Loucy (cell line): ENCODE data around the gene CIC.

ENCODE experiments used
- H2AFZ ChIP-seq: fragments of 200-600 bp; sonication (generic); 2 replicates; pipeline ENCODE4 v1.6.0; 2016; ENCODE audit warnings: antibody characterized with exemption, mild to moderate bottlenecking, low read length, moderate library complexity
- H3F3A ChIP-seq: fragments of 200-600 bp; 2 replicates; pipeline ENCODE4 v1.6.0; 2016; ENCODE audit warnings: antibody characterized with exemption, low read depth, mild to moderate bottlenecking
- H3K27me3 ChIP-seq: fragments of 200-600 bp; sonication (generic); 2 replicates; pipeline ENCODE4 v1.6.1; 2014; ENCODE audit warnings: low read length, mild to moderate bottlenecking; ENCODE audit not compliant: insufficient read depth, poor library complexity, severe bottlenecking
- H3K36me3 ChIP-seq: fragments of 200-600 bp; sonication (generic); 2 replicates; pipeline ENCODE4 v1.6.1; 2016; ENCODE audit warnings: low read length; ENCODE audit not compliant: insufficient read depth
- H3K4me1 ChIP-seq: fragments of 200-600 bp; sonication (generic); 2 replicates; pipeline ENCODE4 v1.5.1; 2014; ENCODE audit warnings: low read length, mild to moderate bottlenecking; ENCODE audit not compliant: insufficient read depth, poor library complexity, severe bottlenecking
- H3K4me2 ChIP-seq: fragments of 200-600 bp; sonication (generic); 2 replicates; pipeline ENCODE4 v1.6.0; 2014; ENCODE audit warnings: antibody characterized with exemption, low read length, low read depth, mild to moderate bottlenecking; ENCODE audit not compliant: poor library complexity, severe bottlenecking
- H3K4me3 ChIP-seq: fragments of 200-600 bp; sonication (generic); 2 replicates; pipeline ENCODE4 v1.5.1; 2014; ENCODE audit warnings: low read length, mild to moderate bottlenecking, mixed read lengths; ENCODE audit not compliant: poor library complexity, severe bottlenecking
- H3K79me2 ChIP-seq: fragments of 200-600 bp; sonication (generic); 2 replicates; pipeline ENCODE4 v1.6.1; 2014; ENCODE audit warnings: low read length; ENCODE audit not compliant: insufficient read depth
- H3K9ac ChIP-seq: fragments of 200-600 bp; sonication (generic); 2 replicates; pipeline ENCODE4 v1.6.0; 2014; ENCODE audit warnings: mild to moderate bottlenecking, low read depth, low read length, moderate library complexity; ENCODE audit not compliant: poor library complexity, severe bottlenecking
- H3K9me2 ChIP-seq: fragments of 200-600 bp; sonication (generic); replicated peaks from 2 replicates; pipeline ENCODE4 v1.6.1; 2016; ENCODE audit warnings: low read depth, low read length, mixed read lengths
- H3K9me3 ChIP-seq: fragments of 200-600 bp; sonication (generic); 2 replicates; pipeline ENCODE4 v1.6.1; 2014; ENCODE audit warnings: mild to moderate bottlenecking, antibody characterized with exemption, low read length, low read depth; ENCODE audit not compliant: insufficient read depth
- H4K20me1 ChIP-seq: fragments of 200-600 bp; sonication (generic); 2 replicates; pipeline ENCODE4 v1.6.0; 2014; ENCODE audit warnings: antibody characterized with exemption, low read length, mild to moderate bottlenecking; ENCODE audit not compliant: insufficient read depth, poor library complexity, severe bottlenecking
- EZH2phosphoT487 ChIP-seq: fragments of 200-600 bp; IDR thresholded peaks from 2 replicates; pipeline ENCODE4 v1.6.1; 2018; ENCODE audit warnings: antibody characterized with exemption, mild to moderate bottlenecking, moderate library complexity, borderline replicate concordance
- TF ChIP-seq, protein P1 (sequence below): fragments of 200-600 bp; sonication (generic); conservative IDR thresholded peaks from 2 replicates; pipeline ENCODE4 v1.5.1; 2014; ENCODE audit warnings: mild to moderate bottlenecking, antibody characterized with exemption, low read length

Gene CIC

DNA sequence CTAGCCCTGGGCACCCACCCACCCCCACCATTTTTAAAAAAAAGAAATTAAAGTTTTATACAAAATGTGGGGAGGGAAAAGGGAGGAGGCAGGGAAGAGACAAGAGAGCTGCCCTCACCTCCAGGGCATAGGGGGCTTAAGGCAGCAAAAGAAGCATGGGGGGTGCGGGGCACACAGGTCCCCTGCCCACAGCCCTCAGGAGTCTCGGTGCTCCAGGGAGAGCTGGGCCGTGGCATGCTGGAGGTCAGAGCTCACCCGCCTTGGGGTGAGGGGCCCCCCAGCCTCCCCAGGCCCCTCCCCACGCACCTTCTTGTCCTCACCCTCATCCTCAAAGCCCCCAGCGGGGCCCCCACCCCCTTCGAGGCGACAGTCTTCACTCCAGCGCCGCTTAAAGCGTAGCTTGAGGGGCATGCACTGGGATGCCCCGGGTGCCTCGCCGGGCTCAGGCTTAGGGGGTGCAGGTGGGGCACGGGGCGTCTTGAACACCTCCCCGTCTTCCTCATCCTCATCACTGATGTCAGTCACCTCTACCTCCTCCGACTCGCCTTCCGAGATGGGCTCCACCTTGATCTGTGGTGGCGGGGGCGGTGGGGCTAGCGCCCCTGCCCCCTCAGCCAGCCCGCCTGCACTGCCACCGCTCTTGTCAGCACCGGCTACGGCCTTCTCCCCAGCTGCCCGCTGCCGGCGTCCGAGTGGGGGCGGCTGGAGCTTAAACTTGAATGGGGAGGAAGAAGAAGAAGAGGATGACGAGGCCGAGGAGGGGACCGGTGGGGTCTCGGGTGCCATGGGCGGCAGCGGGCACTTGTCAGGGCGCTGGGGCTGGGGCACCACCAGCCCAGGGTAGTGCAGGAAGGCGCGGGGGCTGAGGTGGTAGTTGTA is 20.5 kb upstream of the CIC start:
- Histone ChIP-seq H3K4me1 (peaks cover 14% of the 10 kb centered on the region), H3K9me3 (no peaks in the 10 kb centered on the region), H3F3A (no peaks in the 10 kb centered on the region), H3K79me2 (peaks cover 32% of the 10 kb centered on the region), H3K4me2 (no peak overlapping the region), H3K36me3 (no peaks in the 10 kb centered on the region), H3K4me3 (no peak overlapping the region), H2AFZ (no peak overlapping the region), H4K20me1 (no peaks in the 10 kb centered on the region), H3K9ac (no peak overlapping the region), H3K9me2 (no peaks in the 10 kb centered on the region), H3K27me3 (no peaks in the 10 kb centered on the region)
- no peak for TF ChIP-seq EZH2phosphoT487
- TF ChIP-seq, protein P1, sequence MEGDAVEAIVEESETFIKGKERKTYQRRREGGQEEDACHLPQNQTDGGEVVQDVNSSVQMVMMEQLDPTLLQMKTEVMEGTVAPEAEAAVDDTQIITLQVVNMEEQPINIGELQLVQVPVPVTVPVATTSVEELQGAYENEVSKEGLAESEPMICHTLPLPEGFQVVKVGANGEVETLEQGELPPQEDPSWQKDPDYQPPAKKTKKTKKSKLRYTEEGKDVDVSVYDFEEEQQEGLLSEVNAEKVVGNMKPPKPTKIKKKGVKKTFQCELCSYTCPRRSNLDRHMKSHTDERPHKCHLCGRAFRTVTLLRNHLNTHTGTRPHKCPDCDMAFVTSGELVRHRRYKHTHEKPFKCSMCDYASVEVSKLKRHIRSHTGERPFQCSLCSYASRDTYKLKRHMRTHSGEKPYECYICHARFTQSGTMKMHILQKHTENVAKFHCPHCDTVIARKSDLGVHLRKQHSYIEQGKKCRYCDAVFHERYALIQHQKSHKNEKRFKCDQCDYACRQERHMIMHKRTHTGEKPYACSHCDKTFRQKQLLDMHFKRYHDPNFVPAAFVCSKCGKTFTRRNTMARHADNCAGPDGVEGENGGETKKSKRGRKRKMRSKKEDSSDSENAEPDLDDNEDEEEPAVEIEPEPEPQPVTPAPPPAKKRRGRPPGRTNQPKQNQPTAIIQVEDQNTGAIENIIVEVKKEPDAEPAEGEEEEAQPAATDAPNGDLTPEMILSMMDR: no peak

- H3K27me3 ChIP-seq: no peaks in the 10 kb centered on the region
- no peaks in the 10 kb centered on the region for H4K20me1 ChIP-seq
- H3K36me3 ChIP-seq: no peaks in the 10 kb centered on the region
- H3K4me3 ChIP-seq: no peak overlapping the region
- peaks cover 13% of the 10 kb centered on the region for H3K4me1 ChIP-seq
- peaks cover 33% of the 10 kb centered on the region for H3K79me2 ChIP-seq
- H3K9me2 ChIP-seq: no peaks in the 10 kb centered on the region
- H3K9me3 ChIP-seq: no peaks in the 10 kb centered on the region
- TF ChIP-seq, protein P1: no peak
- no peak for TF ChIP-seq EZH2phosphoT487
- H3K4me2 ChIP-seq: no peak overlapping the region
- no peaks in the 10 kb centered on the region for H3F3A ChIP-seq
- no peak overlapping the region for H2AFZ ChIP-seq
- no peak overlapping the region for H3K9ac ChIP-seq
Observed at GRCh38 chr19:42249149-42249750, 19.8 kb upstream of the CIC start.

- no peak overlapping the region for H3K4me2 ChIP-seq
- no peaks in the 10 kb centered on the region for H3F3A ChIP-seq
- H2AFZ ChIP-seq: no peak overlapping the region
- peaks cover 13% of the 10 kb centered on the region for H3K4me1 ChIP-seq
- no peak for TF ChIP-seq EZH2phosphoT487
- TF ChIP-seq, protein P1: no peak
- H3K9me2 ChIP-seq: no peaks in the 10 kb centered on the region
- no peak overlapping the region for H3K9ac ChIP-seq
- H4K20me1 ChIP-seq: no peaks in the 10 kb centered on the region
- H3K79me2 ChIP-seq: peaks cover 37% of the 10 kb centered on the region
- H3K4me3 ChIP-seq: no peak overlapping the region
- no peaks in the 10 kb centered on the region for H3K27me3 ChIP-seq
- no peaks in the 10 kb centered on the region for H3K36me3 ChIP-seq
- H3K9me3 ChIP-seq: no peaks in the 10 kb centered on the region
Observed at GRCh38 chr19:42249769-42250168, 19.3 kb upstream of the CIC start.
